Embryonic facial prominence (tissue), 1 donor: ENCODE results near the gene CDH26.

ENCODE experiments used
- DNase-seq: peaks from one replicate; pipeline ENCODE4 v3.0.0-alpha.2; 2016; ENCODE audit errors: extremely low spot score

The CDH26 gene

DNA sequence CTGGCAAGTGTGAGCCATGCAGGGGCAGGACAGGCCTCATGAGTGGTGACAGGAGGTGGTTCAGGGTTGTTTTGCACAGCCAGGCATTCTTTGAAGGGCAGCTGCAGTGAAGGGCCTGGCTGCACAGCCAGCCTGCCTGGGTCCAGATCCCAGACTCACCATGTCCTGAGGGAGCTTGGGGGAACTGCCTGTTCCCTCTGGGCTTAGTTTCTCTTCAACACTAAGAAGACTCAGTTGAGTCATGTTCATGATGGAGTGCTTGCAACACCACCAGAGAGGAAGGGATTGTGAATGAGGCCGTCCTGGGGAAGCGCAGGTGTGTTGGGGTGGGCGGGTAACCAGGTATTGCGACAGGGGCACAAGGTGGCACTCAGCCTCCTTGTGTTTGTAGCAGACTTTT is 102.4 kb downstream of the CDH26 start:
- DNase-seq = no peak

DNA sequence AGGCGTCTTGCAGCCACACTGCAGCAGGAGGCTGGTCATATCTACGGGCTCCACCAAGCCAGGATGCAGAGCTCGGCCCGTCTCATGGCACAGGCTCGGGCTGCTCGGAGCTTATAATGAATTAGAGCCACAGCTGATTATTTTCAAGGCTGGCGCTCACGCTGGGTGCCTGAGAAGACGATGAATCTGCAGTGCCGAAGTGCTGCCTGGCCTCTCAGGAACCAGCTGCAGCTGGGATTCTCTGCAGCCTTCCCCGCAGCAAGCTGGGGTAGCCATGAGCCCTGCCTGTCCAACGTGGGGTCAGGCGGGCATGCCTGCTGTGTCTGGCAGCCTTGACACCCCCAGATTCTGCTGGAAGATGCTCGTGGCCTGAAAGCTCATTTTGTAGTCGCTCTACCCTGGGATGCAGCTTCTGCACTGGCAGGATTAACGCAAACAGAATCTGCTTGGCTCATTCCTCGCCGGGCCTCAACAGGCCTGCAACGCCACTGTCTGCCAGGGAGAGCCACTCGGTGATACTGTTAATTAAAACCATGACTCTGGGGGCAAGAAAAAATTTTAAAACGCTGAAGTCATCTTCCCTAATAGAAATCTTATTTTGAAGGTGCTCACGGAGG is 104.3 kb downstream of the CDH26 start:
- no peak for DNase-seq

DNA sequence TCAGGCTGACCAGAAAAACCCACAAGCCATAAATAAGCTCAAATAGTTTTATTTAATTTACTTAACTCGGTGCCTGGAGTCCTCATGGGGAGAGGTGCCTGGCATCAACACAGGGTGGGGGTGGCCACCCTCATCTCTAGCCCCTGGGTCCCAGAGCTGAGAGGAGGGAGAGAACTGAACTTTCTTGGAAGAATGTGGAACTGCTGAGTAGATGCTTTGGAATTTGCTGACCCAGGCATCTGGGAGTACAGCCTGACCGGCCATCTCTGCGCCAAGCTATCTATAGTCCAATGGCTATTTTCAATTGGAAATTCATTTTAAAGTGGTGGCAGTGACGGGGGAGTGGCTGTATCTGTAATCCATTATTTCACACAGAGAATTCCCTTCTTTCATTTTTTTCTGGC is 104.8 kb downstream of the CDH26 start:
- no peak for DNase-seq

DNA sequence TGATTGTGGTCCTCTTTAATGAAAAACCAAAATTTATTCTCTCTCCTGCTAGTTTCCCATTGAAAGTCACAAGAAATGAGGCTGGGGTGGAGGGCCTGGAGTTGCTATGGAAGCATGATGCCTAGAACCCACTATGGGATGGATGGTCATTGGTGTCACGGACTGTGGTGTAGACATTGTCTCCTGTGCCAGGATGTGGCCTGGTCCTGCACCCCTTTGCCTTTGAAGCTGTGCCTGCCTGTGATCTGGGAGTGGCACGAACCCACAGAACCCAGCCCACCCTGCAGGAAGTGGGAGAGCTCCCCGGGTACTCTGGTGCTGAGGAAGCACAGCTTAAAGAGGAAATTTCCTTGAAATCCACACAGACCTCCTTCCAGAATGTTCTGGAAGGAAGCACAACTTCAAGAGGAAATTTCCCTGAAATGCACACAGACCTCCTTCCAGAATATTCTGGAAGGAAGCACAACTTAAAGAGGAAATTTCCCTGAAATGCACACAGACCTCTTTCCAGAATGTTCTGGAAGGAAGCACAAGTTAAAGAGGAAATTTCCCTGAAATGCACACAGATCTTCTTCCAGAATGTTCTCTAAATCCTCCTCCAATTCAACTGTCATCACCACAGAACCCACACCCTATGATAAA is 105.6 kb downstream of the CDH26 start:
- DNase-seq = no peak
